GM12878 (cell line): Measurements from ENCODE around the gene GPR18.

ENCODE experiments used
- EP300 ChIP-seq, 2 experiments: fragments of 150-350 bp in 1 of 2; IDR thresholded peaks; 2 replicates each; pipeline ENCODE4 v1.6.1; 2011 to 2012; ENCODE audit warnings: low read depth in 2 of 2, low read length in 2 of 2, borderline replicate concordance in 1 of 2, improper control_type of control experiment in 1 of 2, inconsistent platforms in 1 of 2; ENCODE audit not compliant: control insufficient read depth in 1 of 2
- GABPA ChIP-seq: IDR thresholded peaks from 2 replicates; pipeline ENCODE4 v1.6.1; 2014; ENCODE audit warnings: antibody characterized with exemption, low read depth, mild to moderate bottlenecking, inconsistent platforms
- JUND ChIP-seq: IDR thresholded peaks from 2 replicates; pipeline ENCODE4 v1.6.1; 2012; ENCODE audit warnings: low read depth, mild to moderate bottlenecking, low read length, improper control_type of control experiment, moderate library complexity
- PKNOX1 ChIP-seq: fragments of 450-650 bp; IDR thresholded peaks from 2 replicates; pipeline ENCODE4 v1.6.1; 2016; ENCODE audit warnings: mild to moderate bottlenecking
- SIN3A ChIP-seq: IDR thresholded peaks from 2 replicates; pipeline ENCODE4 v1.6.1; 2012; ENCODE audit warnings: low read depth, low read length, improper control_type of control experiment
- SUPT20H ChIP-seq: IDR thresholded peaks from 2 replicates; pipeline ENCODE4 v1.6.1; 2011; ENCODE audit warnings: low read depth, mild to moderate bottlenecking, low read length, moderate library complexity, borderline replicate concordance; ENCODE audit not compliant: control insufficient read depth
- USF1 ChIP-seq: IDR thresholded peaks from 2 replicates; pipeline ENCODE4 v1.6.1; 2011; ENCODE audit warnings: borderline replicate concordance, low read depth, mild to moderate bottlenecking, moderate library complexity, mixed read lengths, low read length; ENCODE audit not compliant: insufficient read depth; ENCODE audit errors: extremely low read length
- USF2 ChIP-seq: IDR thresholded peaks from 2 replicates; pipeline ENCODE4 v1.6.1; 2011; ENCODE audit warnings: low read depth, low read length, improper control_type of control experiment, borderline replicate concordance
- ZBTB33 ChIP-seq: fragments of 450-650 bp; IDR thresholded peaks from 2 replicates; pipeline ENCODE4 v1.6.1; 2017; ENCODE audit warnings: mild to moderate bottlenecking
- TF ChIP-seq, protein P1 (sequence below), 3 experiments: IDR thresholded peaks in 2 of 3; conservative IDR thresholded peaks in 1 of 3; 2 replicates each; pipeline ENCODE4 v1.5.1; 2011; ENCODE audit warnings: low read depth in 3 of 3, low read length in 3 of 3, mild to moderate bottlenecking in 3 of 3, control low read depth in 2 of 3, moderate library complexity in 2 of 3, inconsistent platforms in 1 of 3, mixed read lengths in 1 of 3; ENCODE audit not compliant: control insufficient read depth in 2 of 3, insufficient read depth in 1 of 3; ENCODE audit errors: extremely low read depth in 1 of 3

DNA sequence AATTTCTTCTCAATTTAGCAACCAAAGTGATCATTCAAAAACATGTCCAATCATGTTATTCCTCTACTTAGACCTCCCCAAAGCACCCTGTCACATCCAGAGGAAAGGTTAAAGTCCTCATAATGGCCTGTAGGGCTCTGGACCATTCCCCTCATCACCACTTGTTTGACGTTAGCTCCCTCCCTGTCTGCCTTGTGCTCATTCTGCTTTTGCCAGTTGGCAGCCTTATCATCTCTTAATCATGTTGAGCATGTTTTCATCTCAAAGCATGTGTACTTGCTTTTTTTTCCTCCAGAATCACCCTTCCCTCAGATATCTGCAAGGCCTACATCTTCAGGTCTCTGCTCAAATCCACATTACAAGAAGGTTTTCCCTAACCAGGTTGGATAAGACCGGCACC, 31.7 kb downstream of the GPR18 start:
- TF ChIP-seq SUPT20H: no peak
- TF ChIP-seq, protein P1, sequence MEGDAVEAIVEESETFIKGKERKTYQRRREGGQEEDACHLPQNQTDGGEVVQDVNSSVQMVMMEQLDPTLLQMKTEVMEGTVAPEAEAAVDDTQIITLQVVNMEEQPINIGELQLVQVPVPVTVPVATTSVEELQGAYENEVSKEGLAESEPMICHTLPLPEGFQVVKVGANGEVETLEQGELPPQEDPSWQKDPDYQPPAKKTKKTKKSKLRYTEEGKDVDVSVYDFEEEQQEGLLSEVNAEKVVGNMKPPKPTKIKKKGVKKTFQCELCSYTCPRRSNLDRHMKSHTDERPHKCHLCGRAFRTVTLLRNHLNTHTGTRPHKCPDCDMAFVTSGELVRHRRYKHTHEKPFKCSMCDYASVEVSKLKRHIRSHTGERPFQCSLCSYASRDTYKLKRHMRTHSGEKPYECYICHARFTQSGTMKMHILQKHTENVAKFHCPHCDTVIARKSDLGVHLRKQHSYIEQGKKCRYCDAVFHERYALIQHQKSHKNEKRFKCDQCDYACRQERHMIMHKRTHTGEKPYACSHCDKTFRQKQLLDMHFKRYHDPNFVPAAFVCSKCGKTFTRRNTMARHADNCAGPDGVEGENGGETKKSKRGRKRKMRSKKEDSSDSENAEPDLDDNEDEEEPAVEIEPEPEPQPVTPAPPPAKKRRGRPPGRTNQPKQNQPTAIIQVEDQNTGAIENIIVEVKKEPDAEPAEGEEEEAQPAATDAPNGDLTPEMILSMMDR (IDR thresholded peaks at IDR 0.05 in 2 of 3, conservative IDR thresholded peaks at IDR 0.05 in 1 of 3; ENCODE audit: control insufficient read depth in 2 of 3, extremely low read depth in 1 of 3, insufficient read depth in 1 of 3, low read depth in 3 of 3, low read length in 3 of 3): no peak
- TF ChIP-seq USF1: no peak
- no peak for TF ChIP-seq PKNOX1
- no peak for TF ChIP-seq SIN3A
- no peak for TF ChIP-seq JUND
- no peak for TF ChIP-seq EP300 (IDR thresholded peaks at IDR 0.05; ENCODE audit: borderline replicate concordance in 1 of 2, control insufficient read depth in 1 of 2, low read depth in 2 of 2, low read length in 2 of 2)
- no peak for TF ChIP-seq USF2
- TF ChIP-seq ZBTB33: no peak
- no peak for TF ChIP-seq GABPA
